Right ventricle myocardium superior (tissue), 1 donor: ENCODE data around the gene SP1. TPM values are rescaled to one million over a fixed set of nuclear protein-coding genes. Genes with fewer than 3 reads are reported as not detected.
A peak's percentile ranks its signal among the peaks of the same experiment; 100 is the strongest.
"Not testable (repeated sequence)": the region's sequence is repeated elsewhere in the genome, so short reads cannot be mapped to it uniquely, and the experiment has no call there.

Experiments used
- ATAC-seq: fragments of 200-7000 bp; cut with Tn5 transposase; one replicate; pipeline ENCODE4 v1.9.1; 2020; ENCODE audit warnings: mild to moderate bottlenecking; ENCODE audit not compliant: poor library complexity
- DNase-seq: peaks from one replicate; pipeline ENCODE4 v3.0.0-alpha.2; 2020
- intact Hi-C: fragments of 100-400 bp; cut with DNase I; formaldehyde crosslinking; loops from one replicate; pipeline ENCODE4 v1.11.2; 2022
- total RNA-seq: library from RNA; stranded (reverse); fragmentation: NEBNext Ultra II Directional; extraction: Animal tissue kit (Norgen Biotek cat#: 25700); gene quantifications from one replicate; pipeline ENCODE4 v1.2.1, GENCODE V29; 2021
- donor health status: DM: no; HTN: yes; CAD: no; lungs with severe emphysema.

Gene SP1
- total RNA-seq, 1 donor from 2014 or later: 26.3 TPM

DNA sequence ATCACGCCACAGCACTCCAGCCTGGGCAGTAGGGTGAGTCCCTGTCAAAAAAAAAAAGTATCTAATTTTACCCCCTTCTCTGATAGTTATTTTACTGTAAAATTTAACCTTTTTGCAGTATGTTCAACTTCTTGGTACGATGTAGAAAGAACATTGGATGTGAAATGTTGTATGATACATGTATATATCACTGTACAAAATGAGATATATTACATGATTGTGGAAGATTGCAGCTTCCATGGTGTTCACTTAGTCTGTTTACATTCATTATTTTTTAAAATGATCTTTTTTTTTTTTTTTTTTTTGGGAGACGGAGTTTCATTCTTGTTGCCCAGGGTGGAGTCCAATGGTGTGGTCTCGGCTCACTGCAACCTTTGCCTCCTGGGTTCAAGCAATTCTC lies 9.0 kb downstream of the SP1 start:
- DNase-seq (no peak), ATAC-seq (no peak)
- intact Hi-C loops: no loop called here

DNA sequence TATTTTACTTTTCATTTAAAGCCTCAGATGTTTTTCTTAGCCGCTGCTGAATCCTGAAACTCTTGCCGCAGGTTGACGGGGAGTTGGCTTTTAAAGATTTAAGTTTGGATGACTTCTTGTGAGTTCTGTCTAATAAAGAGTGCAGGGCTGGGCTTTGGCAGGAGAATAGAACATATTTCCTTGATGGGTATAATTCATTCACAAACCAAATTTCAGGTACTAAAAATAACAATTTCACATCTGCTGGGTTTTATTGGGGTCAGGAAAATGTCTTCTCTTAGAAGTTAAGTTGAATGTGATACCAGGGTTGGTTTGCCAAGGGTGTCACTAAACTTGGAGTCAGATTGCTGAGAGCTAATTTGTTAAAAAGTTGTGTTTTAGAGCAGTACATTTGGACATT lies 9.7 kb downstream of the SP1 start:
- intact Hi-C loops: no loop called here
- ATAC-seq (no peak), DNase-seq (no peak)

DNA sequence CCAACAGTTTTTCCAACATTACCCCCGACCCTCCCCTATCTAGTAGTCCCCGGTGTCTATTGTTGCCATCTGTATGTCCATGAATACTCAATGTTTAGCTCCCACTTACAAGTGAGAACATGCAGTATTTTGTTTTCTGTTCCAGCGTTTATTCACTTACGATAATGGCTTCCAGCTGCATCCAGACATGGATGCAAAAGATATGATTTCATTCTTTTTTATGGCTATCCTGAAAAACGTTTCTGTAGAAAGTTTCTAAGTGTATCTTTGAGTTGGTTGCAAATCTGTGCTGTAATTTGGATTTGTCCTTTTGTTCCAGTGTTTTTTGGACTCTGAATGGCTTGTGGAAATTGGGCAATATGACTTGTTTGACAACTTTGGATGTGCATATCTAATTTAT lies 11.7 kb downstream of the SP1 start:
- no peak for DNase-seq
- ATAC-seq: no peak
- intact Hi-C loops: no loop called here

DNA sequence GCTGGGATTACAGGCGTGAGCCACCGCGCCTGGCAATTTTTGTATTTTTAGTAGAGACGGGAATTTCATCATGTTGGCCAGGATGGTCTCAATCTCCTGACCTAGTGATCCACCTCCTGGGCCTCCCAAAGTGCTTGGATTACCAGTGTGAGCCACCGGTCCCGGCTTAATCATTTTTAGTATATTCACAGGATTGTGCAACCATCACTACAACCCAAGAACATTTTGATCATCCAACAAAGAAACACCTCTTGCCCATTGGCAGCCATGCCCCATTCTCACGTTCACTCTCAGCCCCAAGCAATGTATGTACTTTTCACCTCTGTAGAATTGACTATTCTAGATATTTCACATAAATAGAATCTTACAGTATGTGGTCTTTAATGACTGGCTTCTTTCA lies 19.9 kb downstream of the SP1 start:
- ATAC-seq: no peak
- DNase-seq: no peak
- intact Hi-C loops: no loop called here

DNA sequence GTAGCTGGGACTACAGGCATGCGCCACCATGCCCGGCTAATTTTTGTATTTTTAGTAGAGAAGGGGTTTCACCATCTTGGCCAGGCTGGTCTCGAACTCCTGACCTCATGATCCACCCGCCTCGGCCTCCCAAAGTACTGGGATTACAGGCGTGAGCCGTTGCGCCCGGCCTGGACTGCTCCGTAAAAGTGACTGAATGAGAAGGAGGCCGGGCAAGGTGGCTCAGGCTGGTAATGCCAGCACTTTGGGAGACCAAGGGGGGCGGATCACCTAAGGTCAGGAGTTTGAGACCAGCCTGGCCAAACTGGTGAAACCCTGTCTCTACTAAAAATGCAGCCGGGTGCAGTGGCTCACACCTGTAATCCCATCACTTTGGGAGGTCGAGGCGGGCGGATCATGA lies 22.4 kb downstream of the SP1 start:
- DNase-seq: peak; percentile 20
- ATAC-seq, intact Hi-C loops: not testable (repeated sequence)

DNA sequence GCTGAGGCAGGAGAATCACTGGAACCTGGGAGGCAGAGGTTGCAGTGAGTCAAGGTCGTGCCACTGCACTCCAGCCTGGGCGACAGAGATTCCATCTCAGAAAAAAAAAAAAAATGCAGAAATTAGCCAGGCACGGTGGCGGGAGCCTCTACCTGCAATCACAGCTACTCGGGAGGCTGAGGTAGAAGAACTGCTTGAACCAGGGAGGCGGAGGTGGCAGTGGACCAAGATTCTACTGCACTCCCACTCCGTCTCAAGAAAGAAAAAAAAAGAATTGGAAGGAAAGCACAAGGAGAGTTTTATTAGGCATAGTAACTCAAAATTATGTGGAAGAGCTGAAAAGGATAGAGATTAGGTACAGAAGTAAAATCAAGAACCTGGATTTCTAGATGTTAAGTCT lies 22.9 kb downstream of the SP1 start:
- ATAC-seq (no peak), DNase-seq (peak; percentile 8)
- intact Hi-C loops: no loop called here

DNA sequence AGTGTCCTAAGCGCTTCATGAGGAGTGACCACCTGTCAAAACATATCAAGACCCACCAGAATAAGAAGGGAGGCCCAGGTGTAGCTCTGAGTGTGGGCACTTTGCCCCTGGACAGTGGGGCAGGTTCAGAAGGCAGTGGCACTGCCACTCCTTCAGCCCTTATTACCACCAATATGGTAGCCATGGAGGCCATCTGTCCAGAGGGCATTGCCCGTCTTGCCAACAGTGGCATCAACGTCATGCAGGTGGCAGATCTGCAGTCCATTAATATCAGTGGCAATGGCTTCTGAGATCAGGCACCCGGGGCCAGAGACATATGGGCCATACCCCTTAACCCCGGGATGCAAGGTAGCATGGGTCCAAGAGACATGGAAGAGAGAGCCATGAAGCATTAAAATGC lies 31.0 kb downstream of the SP1 start:
- DNase-seq (no peak), ATAC-seq (no peak)
- intact Hi-C loops: no loop called here

DNA sequence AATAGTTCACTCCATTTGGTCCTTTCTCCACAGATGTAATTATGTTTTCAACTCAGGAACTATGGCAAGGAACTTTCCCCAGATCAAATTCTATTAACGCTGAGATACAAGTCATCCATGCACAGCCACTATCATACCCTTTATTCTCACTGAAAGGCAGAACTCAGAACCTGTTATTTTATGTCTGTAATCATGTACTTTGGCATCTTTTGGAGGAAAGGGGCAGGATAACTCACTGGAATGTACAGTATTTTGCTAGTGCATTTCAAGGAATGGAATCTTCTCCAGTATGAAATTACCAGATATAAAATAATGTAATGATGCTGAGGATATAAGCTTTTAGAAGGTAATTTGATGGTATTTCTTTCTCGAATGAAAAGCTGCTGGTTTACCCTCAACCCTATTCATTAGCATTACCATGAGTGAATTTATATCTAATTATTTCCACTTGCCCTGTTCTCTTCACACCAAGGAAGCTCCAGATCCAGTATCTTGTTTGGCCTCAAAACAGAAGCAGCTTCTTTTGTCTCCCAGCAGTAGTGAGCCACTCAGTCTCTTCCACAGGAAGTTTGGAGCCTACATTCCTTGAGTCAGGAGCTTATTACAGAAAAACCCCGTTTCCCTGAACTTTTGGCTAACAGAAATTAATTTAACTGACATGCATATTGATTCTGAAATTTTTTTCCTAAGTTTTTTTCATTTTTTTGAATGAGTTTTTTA lies 33.7 kb downstream of the SP1 start:
- no peak for ATAC-seq
- intact Hi-C loops: no loop called here
- DNase-seq: no peak

DNA sequence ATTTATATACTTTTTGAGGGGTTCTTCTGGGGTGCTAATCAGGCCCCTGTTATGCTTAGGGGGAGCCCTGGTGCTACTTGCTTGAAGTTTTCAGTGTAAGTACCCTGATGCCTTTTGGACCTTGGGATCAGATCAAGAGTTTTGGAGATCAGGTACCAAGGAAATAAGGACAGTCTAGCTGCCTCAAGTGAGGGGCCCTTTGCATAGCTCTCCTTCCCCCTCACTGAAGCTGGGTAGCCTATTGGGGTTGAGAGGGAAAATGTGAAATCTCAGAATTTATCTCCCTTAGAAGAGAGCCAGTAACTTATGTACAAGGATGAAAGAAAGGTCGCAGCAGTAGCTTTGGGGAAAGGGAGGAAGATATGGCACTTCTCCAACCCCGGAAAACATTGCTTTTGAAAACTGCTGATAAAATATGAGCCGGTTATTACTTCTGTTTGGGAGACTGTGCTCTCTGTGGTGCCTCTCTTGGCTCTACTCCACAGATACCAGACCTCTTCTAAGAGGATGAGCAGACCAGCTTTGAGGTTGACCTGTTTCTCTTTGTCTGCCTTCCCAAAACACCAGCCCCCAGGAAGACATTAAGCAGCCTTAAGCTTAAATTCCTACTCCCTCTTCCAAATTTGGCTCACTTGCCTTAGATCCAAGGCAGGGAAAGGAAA lies 34.9 kb downstream of the SP1 start:
- ATAC-seq: peak; percentile 11
- intact Hi-C loops: no loop called here

DNA sequence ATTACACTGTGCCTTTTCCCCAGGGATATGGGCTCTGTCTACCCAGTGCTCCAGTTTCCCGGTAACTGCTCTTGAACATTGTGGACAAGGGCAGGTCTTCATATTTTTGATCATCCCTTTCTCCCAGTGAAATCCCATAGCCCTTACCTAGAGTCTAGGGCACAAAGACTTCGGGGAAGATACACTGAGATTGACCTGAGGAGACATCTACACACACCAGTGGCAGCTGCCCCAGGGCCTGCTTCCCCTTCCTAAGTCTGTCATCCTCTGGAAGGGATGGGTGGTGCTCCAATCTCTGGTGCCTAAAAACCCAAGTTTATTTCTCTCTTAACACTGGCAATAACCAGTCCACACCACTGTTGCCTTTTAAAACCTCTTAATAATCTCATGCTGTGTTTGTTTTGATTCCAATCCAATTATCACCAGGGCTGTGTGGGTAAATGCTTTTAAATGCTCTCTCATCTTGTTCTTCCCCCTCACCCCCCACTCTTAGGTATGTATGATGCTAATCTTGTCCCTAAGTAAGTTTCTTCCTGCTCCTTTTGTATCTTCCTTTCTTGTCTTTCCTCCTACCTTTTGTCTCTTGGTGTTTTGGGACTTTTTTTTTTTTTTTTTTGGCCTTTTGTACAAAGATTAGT lies 35.9 kb downstream of the SP1 start:
- intact Hi-C loops, ATAC-seq, DNase-seq: not testable (repeated sequence)

More for the DNA sequence above, 34.9 kb downstream of the SP1 start:
- DNase-seq: no peak

DNA sequence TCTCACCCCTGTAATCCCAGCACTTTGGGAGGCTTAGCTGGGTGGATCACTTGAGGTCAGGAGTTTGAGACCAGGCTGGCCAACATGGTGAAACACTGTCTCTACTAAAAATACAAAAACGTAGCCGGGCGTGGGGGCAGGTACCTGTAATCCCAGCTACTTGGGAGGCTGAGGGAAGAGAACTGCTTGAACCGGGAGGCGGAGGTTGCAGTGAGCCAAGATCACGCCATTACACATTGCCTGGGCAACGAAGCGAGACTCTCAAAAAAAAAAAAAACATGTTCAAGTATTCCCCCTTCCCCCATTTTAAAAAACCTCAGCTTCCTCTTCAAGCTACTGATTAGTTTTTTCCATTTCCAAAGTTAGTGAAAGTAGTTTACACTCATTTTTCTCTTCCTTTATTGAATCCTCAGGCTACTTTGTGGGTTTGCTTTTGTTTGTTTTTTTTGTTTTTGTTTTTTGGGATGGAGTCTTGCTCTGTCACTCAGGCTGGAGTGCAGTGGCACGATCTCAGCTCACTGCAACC lies 37.4 kb downstream of the SP1 start:
- ATAC-seq, DNase-seq, intact Hi-C loops: not testable (repeated sequence)

DNA sequence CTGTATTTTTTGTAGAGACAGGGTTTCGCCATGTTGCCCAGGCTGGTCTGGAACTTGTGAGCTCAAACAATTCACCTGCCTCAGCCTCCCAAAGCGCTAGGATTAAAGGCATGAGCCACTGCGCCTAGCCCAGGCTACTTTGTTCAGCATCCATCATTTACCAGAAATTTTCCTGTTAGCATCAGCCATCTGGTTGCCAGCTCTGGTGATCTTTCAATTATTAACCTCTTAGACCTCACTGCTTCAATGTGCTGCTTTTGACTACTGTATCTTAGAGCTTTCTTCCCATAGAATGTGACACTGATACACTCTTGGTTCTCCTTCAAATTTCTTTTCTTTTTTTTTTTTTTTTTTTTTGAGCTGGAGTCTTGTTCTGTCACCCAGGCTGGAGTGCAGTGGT lies 38.2 kb downstream of the SP1 start:
- ATAC-seq: no peak
- DNase-seq: no peak
- intact Hi-C loops: no loop called here

DNA sequence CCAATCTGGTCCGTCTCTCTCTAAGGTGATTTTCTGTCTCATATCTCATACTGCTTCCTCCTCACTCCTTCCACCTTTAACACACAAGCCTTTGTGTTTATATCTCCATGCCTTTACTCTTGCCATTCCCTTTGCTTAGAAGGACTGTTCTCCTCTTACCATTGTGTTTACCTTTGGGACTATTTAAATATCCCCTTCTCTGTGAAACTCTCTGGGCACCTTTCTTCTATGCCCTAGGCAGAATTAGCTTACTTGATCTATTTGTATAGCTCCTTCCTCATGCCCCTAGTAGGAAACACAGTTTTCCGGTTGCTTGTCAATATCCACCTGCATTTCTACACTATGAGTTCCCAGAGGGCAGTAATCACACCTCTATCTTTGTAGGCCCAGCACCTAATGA lies 39.8 kb downstream of the SP1 start:
- intact Hi-C loops: no loop called here
- ATAC-seq: no peak
- DNase-seq: no peak

DNA sequence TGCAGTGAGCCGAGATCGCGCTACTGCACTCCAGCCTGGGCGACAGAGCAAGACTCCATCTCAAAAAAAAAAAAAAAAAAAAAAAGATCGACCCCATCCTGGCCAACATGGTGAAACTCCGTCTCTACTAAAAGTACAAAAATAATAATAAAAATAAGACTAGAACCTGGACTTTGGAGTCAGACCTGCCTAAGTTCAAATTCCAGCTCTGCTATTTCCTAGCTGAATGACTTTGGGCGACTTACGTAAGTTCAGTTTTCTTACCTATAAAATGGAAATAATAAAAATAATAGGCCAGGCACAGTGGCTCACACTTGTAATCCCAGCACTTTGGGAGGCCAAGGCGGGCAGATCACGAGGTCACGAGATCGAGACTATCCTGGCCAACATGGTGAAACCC lies 42.3 kb downstream of the SP1 start:
- ATAC-seq, DNase-seq, intact Hi-C loops: not testable (repeated sequence)

DNA sequence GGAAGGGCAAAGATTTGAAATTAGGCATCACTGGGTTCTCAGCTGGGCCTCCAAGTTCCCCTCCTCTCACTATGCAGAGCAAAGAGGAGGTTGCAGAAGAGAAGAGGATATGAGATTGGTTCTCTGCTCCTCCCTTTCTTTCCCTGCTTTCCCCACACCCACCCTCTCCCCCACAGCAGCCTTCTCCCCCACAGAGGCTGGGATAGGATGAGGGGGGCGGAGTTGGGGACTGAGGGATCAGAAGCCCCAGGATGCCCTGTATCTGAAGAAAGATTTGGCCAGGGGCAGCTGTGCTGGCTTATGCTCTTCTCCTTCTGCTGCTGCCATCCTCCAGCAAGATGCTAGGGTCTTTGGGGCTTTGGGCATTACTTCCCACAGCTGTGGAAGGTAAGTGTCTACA lies 43.6 kb downstream of the SP1 start, which contains the start of gene AMHR2:
Gene AMHR2, plus strand, starts transcription at position 259 of the 400 bp plus-strand sequence. Its CDS starts 80 bp downstream, at position 339.
- intact Hi-C loops: no loop called here
- DNase-seq: no peak
- no peak for ATAC-seq

DNA sequence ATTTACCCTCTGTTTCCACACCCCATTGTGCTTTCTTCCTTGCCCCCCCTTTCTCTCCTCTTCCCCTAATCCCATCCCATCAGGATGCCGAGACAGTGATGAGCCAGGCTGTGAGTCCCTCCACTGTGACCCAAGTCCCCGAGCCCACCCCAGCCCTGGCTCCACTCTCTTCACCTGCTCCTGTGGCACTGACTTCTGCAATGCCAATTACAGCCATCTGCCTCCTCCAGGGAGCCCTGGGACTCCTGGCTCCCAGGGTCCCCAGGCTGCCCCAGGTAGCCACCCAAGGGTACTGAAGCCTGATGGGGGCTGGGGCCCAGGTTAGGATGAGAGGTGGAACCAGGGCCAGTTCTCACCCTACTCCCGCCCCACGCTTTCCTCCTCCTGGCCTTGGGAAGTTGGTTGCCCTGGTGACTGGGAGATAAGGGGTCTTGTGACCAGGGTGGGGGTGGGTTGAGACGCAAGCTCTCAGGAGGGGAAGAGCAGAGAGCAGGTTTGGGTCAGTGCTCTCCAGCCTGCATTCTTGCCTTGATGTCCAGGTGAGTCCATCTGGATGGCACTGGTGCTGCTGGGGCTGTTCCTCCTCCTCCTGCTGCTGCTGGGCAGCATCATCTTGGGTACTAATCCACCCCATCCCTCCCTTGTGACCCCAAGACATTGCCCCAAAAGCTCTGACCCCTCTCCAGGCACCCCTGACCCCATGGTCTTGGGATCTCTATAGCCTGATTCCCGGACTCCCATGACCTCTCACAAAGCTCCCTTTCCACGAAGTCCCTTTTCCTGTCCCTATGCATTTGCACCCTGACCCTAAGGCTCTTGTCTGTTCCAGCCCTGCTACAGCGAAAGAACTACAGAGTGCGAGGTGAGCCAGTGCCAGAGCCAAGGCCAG lies 44.9 kb downstream of the SP1 start:
- DNase-seq (no peak), ATAC-seq (no peak)
- intact Hi-C loops: no loop called here

DNA sequence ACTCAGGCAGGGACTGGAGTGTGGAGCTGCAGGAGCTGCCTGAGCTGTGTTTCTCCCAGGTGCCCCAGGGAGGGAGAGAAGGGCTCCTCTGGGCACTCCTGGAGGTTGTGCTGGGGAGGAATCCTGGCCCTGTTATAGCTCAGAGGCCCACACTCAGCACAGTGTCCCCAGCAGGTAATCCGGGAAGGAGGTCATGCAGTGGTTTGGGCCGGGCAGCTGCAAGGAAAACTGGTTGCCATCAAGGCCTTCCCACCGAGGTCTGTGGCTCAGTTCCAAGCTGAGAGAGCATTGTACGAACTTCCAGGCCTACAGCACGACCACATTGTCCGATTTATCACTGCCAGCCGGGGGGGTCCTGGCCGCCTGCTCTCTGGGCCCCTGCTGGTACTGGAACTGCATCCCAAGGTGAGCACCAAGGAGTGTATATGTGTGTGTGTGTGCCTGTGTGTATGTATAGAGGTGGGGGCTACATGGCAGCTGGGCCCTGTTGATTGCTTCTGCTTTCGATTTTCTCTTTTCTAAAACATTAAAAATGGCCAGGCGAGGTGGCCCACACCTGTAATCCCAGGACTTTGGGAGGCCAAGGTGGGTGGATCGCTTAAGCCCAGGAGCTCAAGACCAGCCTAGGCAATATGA lies 45.7 kb downstream of the SP1 start:
- intact Hi-C loops: no loop called here
- ATAC-seq: no peak
- no peak for DNase-seq

DNA sequence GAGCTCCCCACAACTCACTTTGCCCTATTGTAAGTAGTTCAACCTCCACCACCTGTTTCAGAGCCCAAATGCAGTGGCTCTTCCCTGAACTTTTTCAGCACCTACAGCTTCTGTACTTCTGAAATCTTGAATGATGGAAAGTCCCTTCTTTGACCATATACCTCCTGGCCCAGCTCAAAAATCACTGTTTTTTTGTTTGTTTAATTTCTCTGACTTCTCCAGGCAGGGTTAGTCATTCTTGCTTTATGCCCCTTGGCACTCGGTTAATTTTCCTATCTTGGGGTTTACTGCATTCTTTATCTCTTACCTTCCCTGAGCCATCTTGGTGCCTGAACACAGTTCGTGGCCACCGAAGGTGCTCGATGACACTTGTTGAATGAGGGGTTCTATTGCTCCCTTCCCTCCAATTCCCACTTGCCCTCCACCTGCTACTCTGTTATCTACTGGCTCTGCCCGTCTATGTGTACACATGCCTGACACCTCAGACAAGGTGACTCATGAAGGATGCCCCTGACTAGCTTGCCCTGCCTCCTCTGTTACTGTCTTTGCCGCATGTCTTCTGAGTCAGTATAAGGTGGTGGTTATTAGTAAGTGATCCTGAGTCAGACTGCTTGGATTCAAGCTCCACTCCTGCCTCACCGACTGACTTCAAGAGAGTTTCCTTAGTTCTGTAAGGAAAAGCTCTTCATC lies 48.1 kb downstream of the SP1 start:
- intact Hi-C loops: no loop called here
- DNase-seq: peak; percentile 13
- ATAC-seq: no peak
